Upper lobe of right lung (tissue), 1 donor: ENCODE measurements around the gene ZNF140. TPM values are rescaled to one million over a fixed set of nuclear protein-coding genes. Genes with fewer than 3 reads are reported as not detected.

Source experiments
- ATAC-seq: fragments of 200-7000 bp; cut with Tn5 transposase; one replicate; pipeline ENCODE4 v1.9.1; 2020; ENCODE audit warnings: mild to moderate bottlenecking, moderate library complexity
- DNase-seq: peaks from one replicate; pipeline ENCODE4 v3.0.0-alpha.2; 2020
- H3K27ac ChIP-seq: fragments of 200-600 bp; one replicate; pipeline ENCODE4 v1.8.0; 2022
- H3K27me3 ChIP-seq: fragments of 200-600 bp; one replicate; pipeline ENCODE4 v1.8.0; 2022; ENCODE audit warnings: mild to moderate bottlenecking
- H3K36me3 ChIP-seq: fragments of 200-600 bp; one replicate; pipeline ENCODE4 v1.8.0; 2022
- H3K4me1 ChIP-seq: fragments of 200-600 bp; one replicate; pipeline ENCODE4 v1.8.0; 2022
- H3K4me3 ChIP-seq: fragments of 200-600 bp; one replicate; pipeline ENCODE4 v1.8.0; 2022; ENCODE audit warnings: mild to moderate bottlenecking
- H3K9me3 ChIP-seq: fragments of 200-600 bp; one replicate; pipeline ENCODE4 v1.8.0; 2022
- CTCF ChIP-seq: fragments of 200-600 bp; IDR thresholded peaks from one replicate; pipeline ENCODE4 v1.8.0; 2022; ENCODE audit warnings: antibody characterized with exemption
- intact Hi-C: fragments of 100-400 bp; cut with DNase I; formaldehyde crosslinking; loops from one replicate; pipeline ENCODE4 v1.11.0; 2022
- total RNA-seq: library from RNA; stranded (reverse); fragmentation: NEBNext Ultra II Directional; extraction: Animal tissue kit (Norgen Biotek cat#: 25700); gene quantifications from one replicate; pipeline ENCODE4 v1.2.1, GENCODE V29; 2021
- donor health status: DM: no; HTN: yes; CAD: no; lungs with severe emphysema.

ZNF140 gene
- total RNA-seq, 1 donor from 2014 or later: 15.7 TPM

DNA sequence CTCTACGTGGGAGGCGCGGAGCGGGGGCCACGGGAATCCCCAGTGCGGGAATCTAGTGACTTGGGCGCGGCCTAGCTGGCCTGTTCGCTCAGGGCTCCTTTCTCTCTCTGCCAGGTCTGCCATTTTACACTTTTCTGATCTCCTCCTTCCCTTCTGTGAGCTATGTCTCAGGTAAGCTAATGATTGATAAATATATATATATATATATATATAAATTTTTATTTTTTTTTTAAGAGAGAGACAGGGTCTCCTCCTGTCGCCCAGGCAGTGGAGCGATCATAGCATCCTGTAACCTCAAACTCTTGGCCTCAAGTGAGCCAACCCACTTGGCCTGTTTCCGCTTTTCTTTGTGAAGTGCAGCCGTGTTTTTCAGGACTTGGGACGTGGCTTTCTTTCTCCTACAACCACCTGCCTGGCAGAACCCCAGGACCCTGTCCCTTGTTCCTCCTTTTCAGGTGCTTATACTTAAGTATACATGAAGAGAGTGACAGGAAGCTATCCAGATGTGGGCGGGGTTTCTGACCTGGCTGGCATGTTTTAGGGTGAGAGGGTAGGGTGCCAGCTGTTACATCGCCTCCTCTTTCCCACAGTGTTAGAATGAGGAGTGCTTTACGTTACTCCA, 547 bp downstream of the ZNF140 start:
- Histone ChIP-seq H3K9me3 (peaks cover 76% of the 10 kb centered on the region), H3K27me3 (no peaks in the 10 kb centered on the region), H3K4me3 (peak overlapping the region; percentile 90), H3K36me3 (peaks cover 35% of the 10 kb centered on the region), H3K4me1 (peaks cover 7% of the 10 kb centered on the region), H3K27ac (peak overlapping the region; percentile 96)
- DNase-seq (no peak), ATAC-seq (no peak)
- no peak for TF ChIP-seq CTCF
- intact Hi-C loops: no loop called here

- Histone ChIP-seq H3K4me3 (no peak overlapping the region), H3K9me3 (peaks cover 75% of the 10 kb centered on the region), H3K27ac (no peak overlapping the region), H3K27me3 (no peaks in the 10 kb centered on the region), H3K4me1 (peaks cover 7% of the 10 kb centered on the region), H3K36me3 (peaks cover 44% of the 10 kb centered on the region)
- intact Hi-C loops: no loop called here
- no peak for DNase-seq
- no peak for ATAC-seq
- TF ChIP-seq CTCF: no peak
Observed at GRCh38 chr12:133083345-133083744, 2.6 kb downstream of the ZNF140 start.

DNA sequence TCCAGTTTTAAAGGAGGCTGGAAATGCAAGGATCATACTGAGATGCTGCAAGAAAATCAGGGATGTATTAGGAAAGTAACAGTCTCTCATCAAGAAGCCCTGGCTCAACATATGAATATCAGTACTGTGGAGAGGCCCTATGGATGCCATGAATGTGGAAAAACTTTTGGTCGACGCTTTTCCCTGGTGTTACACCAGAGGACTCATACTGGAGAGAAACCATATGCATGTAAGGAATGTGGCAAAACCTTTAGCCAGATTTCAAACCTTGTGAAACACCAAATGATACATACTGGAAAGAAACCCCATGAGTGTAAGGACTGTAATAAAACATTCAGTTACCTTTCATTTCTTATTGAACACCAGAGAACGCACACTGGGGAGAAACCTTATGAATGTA, 24.9 kb downstream of the ZNF140 start:
- DNase-seq (no peak), ATAC-seq (no peak)
- Histone ChIP-seq H3K4me1 (no peaks in the 10 kb centered on the region), H3K9me3 (peaks cover 100% of the 10 kb centered on the region), H3K27me3 (no peaks in the 10 kb centered on the region), H3K36me3 (peaks cover 34% of the 10 kb centered on the region), H3K27ac (no peak overlapping the region), H3K4me3 (no peak overlapping the region)
- intact Hi-C loops: no loop called here
- TF ChIP-seq CTCF: no peak

- Histone ChIP-seq H3K4me3 (no peak overlapping the region), H3K9me3 (peaks cover 100% of the 10 kb centered on the region), H3K27me3 (no peaks in the 10 kb centered on the region), H3K36me3 (peaks cover 28% of the 10 kb centered on the region), H3K27ac (no peak overlapping the region), H3K4me1 (no peaks in the 10 kb centered on the region)
- ATAC-seq (no peak), DNase-seq (no peak)
- TF ChIP-seq CTCF: no peak
- intact Hi-C loops: no loop called here
Observed at GRCh38 chr12:133106253-133106652, 25.5 kb downstream of the ZNF140 start.

DNA sequence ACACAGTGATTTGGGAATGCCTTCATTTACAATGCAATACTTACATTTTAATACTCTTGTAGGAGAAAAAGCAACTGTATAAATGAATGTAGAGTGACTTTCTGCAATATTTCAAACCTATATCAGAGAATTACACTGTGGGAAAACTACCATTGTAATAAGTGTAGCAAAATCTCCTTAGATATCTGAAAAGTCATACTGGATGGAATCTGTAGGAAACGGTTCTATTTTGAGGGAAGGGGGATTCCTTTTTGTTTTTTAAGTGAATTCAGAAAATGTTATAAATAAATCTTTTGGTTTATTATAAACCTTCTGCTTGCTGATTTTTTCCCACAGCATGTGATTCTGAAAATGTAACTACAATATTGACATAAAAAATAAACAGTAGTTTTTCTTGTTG, 26.4 kb downstream of the ZNF140 start:
- DNase-seq (no peak), ATAC-seq (no peak)
- Histone ChIP-seq H3K36me3 (peaks cover 21% of the 10 kb centered on the region), H3K27ac (no peak overlapping the region), H3K4me3 (no peak overlapping the region), H3K9me3 (peaks cover 98% of the 10 kb centered on the region), H3K27me3 (no peaks in the 10 kb centered on the region), H3K4me1 (no peaks in the 10 kb centered on the region)
- no peak for TF ChIP-seq CTCF
- intact Hi-C loops: no loop called here

GRCh38 chr12:133108150-133108549, 27.4 kb downstream of the ZNF140 start:
- Histone ChIP-seq H3K27me3 (no peaks in the 10 kb centered on the region), H3K9me3 (peaks cover 98% of the 10 kb centered on the region), H3K4me1 (no peaks in the 10 kb centered on the region), H3K36me3 (peaks cover 21% of the 10 kb centered on the region), H3K27ac (no peak overlapping the region), H3K4me3 (no peak overlapping the region)
- no peak for TF ChIP-seq CTCF
- DNase-seq: no peak
- no peak for ATAC-seq
- intact Hi-C loops: no loop called here
